Measurements from ENCODE around the gene PINLYP.

The PINLYP gene

GRCh38 chr19:43607238-43608205, 31.9 kb downstream of the PINLYP start:
- peaks cover 25% of the 10 kb centered on the region for H3K36me3 ChIP-seq (ENCODE audit: insufficient read depth, insufficient read length, low read length)
- DNase-seq (ENCODE audit: low read depth, low spot score): no peak
- H3K4me3 ChIP-seq (ENCODE audit: insufficient read length, low read depth): no peak overlapping the region
- H3K27me3 ChIP-seq (ENCODE audit: insufficient read depth, insufficient read length): no peaks in the 10 kb centered on the region
- H3K4me1 ChIP-seq (ENCODE audit: insufficient read depth, insufficient read length): peaks cover 2% of the 10 kb centered on the region
- TF ChIP-seq YY1 (IDR thresholded peaks at IDR 0.05; ENCODE audit: insufficient read depth, insufficient read length): no peak
- TF ChIP-seq SUZ12 (IDR thresholded peaks at IDR 0.05; ENCODE audit: extremely low read depth, insufficient read depth, insufficient read length): no peak
- no peak for TF ChIP-seq ZNF274 (IDR thresholded peaks at IDR 0.05; ENCODE audit: low read depth, low read length)
- H3K9ac ChIP-seq (ENCODE audit: insufficient read length, low read depth): no peak overlapping the region
- peaks cover 6% of the 10 kb centered on the region; the same call in 1 of the 2 replicates for H3K9me3 ChIP-seq (ENCODE audit: insufficient read depth, low read length)

DNA sequence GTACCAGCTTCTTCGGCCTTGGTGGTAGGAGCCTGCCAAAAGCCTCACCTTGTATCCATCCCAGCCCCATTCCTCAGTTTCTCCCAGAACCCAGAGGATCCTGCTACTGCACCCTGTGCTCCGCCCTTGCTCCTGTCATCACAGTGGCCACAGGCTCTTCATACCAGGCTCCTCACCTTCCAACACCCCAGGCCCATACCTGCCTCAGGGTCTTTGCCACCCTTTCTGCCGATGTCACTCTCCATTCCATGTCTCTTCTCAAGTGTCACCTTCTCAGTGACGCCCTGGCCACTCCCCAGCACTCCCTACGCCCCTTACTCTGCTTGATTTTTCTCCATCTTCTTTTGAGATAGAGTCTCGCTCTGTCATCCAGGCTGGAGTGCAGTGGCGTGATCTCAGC, 34.3 kb downstream of the PINLYP start:
- DNase-seq (ENCODE audit: low read depth, low spot score): no peak
- H3K4me1 ChIP-seq (ENCODE audit: insufficient read depth, insufficient read length): peaks cover 2% of the 10 kb centered on the region
- H3K27me3 ChIP-seq (ENCODE audit: insufficient read depth, insufficient read length): no peaks in the 10 kb centered on the region
- TF ChIP-seq ZNF274 (IDR thresholded peaks at IDR 0.05; ENCODE audit: low read depth, low read length) (no peak), YY1 (IDR thresholded peaks at IDR 0.05; ENCODE audit: insufficient read depth, insufficient read length) (no peak), SUZ12 (IDR thresholded peaks at IDR 0.05; ENCODE audit: extremely low read depth, insufficient read depth, insufficient read length) (no peak)
- peaks cover 32% of the 10 kb centered on the region for H3K36me3 ChIP-seq (ENCODE audit: insufficient read depth, insufficient read length, low read length)
- H3K4me3 ChIP-seq (ENCODE audit: insufficient read length, low read depth): no peak overlapping the region
- peaks cover 7% of the 10 kb centered on the region; the same call in 1 of the 2 replicates for H3K9me3 ChIP-seq (ENCODE audit: insufficient read depth, low read length)
- no peak overlapping the region for H3K9ac ChIP-seq (ENCODE audit: insufficient read length, low read depth)

DNA sequence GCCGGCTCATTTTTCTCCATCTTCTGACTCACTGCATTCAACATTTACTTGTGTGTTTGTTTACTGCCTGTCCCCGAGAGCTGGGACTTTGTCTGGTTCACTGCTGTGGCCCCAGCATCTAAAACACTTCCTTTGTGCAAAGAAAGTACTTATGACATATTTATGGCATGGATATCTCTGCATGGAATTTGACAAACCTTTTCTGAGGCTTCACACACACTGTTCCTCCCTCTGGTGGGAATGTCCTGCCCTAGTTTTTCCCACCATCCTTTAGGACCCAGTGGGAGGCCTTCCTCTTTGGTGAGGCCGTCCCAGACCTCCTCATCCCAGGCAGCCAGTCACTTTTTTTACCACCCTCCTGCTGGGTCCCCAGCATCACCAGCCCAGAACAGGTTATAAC, 34.9 kb downstream of the PINLYP start:
- DNase-seq (ENCODE audit: low read depth, low spot score): no peak

GRCh38 chr19:43611788-43612187, 36.2 kb downstream of the PINLYP start, which contains the start of gene SRRM5:
Gene SRRM5 (plus strand): TSS chr19:43612088. CDS start chr19:43612122, 34 bp downstream.
- Histone ChIP-seq H3K4me1 (ENCODE audit: insufficient read depth, insufficient read length) (peaks cover 2% of the 10 kb centered on the region), H3K4me3 (ENCODE audit: insufficient read length, low read depth) (no peak within 1 kb of the TSS), H3K9ac (ENCODE audit: insufficient read length, low read depth) (no peak within 1 kb of the TSS), H3K27me3 (ENCODE audit: insufficient read depth, insufficient read length) (no peaks in the 10 kb centered on the region), H3K9me3 (ENCODE audit: insufficient read depth, low read length) (peaks cover 7% of the 10 kb centered on the region; the same call in 1 of the 2 replicates), H3K36me3 (ENCODE audit: insufficient read depth, insufficient read length, low read length) (peaks cover 31% of the 10 kb centered on the region)
- TF ChIP-seq YY1 (IDR thresholded peaks at IDR 0.05; ENCODE audit: insufficient read depth, insufficient read length) (no peak), SUZ12 (IDR thresholded peaks at IDR 0.05; ENCODE audit: extremely low read depth, insufficient read depth, insufficient read length) (no peak), ZNF274 (IDR thresholded peaks at IDR 0.05; ENCODE audit: low read depth, low read length) (no peak)
- DNase-seq (ENCODE audit: low read depth, low spot score): no peak

More for the DNA sequence above, 34.9 kb downstream of the PINLYP start:
- no peak overlapping the region for H3K9ac ChIP-seq (ENCODE audit: insufficient read length, low read depth)
- no peak overlapping the region for H3K4me3 ChIP-seq (ENCODE audit: insufficient read length, low read depth)
- peaks cover 2% of the 10 kb centered on the region for H3K4me1 ChIP-seq (ENCODE audit: insufficient read depth, insufficient read length)
- H3K9me3 ChIP-seq (ENCODE audit: insufficient read depth, low read length): peaks cover 7% of the 10 kb centered on the region; the same call in 1 of the 2 replicates
- no peak for TF ChIP-seq SUZ12 (IDR thresholded peaks at IDR 0.05; ENCODE audit: extremely low read depth, insufficient read depth, insufficient read length)
- TF ChIP-seq YY1 (IDR thresholded peaks at IDR 0.05; ENCODE audit: insufficient read depth, insufficient read length): no peak
- H3K36me3 ChIP-seq (ENCODE audit: insufficient read depth, insufficient read length, low read length): peaks cover 32% of the 10 kb centered on the region
- H3K27me3 ChIP-seq (ENCODE audit: insufficient read depth, insufficient read length): no peaks in the 10 kb centered on the region

DNA sequence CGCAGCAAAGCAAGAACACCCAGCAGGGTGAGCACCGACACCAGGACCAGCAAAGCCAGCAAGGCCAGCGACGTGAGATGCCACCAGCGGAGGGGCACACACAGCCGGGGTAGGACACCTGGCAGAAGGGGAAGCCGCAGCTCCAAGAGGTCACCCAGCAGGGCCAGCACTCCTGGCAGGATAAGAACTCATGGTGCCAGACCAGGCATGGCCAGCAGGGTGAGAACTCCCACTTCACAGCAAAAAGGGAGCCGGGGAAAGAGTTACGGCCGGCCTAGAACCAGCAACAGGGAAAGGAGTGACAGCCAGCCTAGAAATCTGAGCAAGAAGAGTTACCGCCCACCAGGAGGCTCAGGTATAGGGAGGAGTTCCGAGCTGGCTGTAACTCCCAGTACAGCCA, 36.8 kb downstream of the PINLYP start:
- Histone ChIP-seq H3K4me3 (ENCODE audit: insufficient read length, low read depth) (no peak overlapping the region), H3K4me1 (ENCODE audit: insufficient read depth, insufficient read length) (peaks cover 2% of the 10 kb centered on the region), H3K36me3 (ENCODE audit: insufficient read depth, insufficient read length, low read length) (peaks cover 29% of the 10 kb centered on the region), H3K9ac (ENCODE audit: insufficient read length, low read depth) (no peak overlapping the region), H3K9me3 (ENCODE audit: insufficient read depth, low read length) (peaks cover 7% of the 10 kb centered on the region; the same call in 1 of the 2 replicates), H3K27me3 (ENCODE audit: insufficient read depth, insufficient read length) (no peaks in the 10 kb centered on the region)
- TF ChIP-seq YY1 (IDR thresholded peaks at IDR 0.05; ENCODE audit: insufficient read depth, insufficient read length): no peak
- no peak for DNase-seq (ENCODE audit: low read depth, low spot score)

GRCh38 chr19:43616306-43616705, 40.7 kb downstream of the PINLYP start:
- no peak overlapping the region for H3K4me3 ChIP-seq (ENCODE audit: insufficient read length, low read depth)
- H3K36me3 ChIP-seq (ENCODE audit: insufficient read depth, insufficient read length, low read length): peaks cover 24% of the 10 kb centered on the region
- no peaks in the 10 kb centered on the region for H3K27me3 ChIP-seq (ENCODE audit: insufficient read depth, insufficient read length)
- DNase-seq (ENCODE audit: low read depth, low spot score): no peak
- no peak for TF ChIP-seq ZNF274 (IDR thresholded peaks at IDR 0.05; ENCODE audit: low read depth, low read length)
- no peak overlapping the region for H3K9ac ChIP-seq (ENCODE audit: insufficient read length, low read depth)
- no peaks in the 10 kb centered on the region for H3K4me1 ChIP-seq (ENCODE audit: insufficient read depth, insufficient read length)
- H3K9me3 ChIP-seq (ENCODE audit: insufficient read depth, low read length): peaks cover 7% of the 10 kb centered on the region; the same call in 1 of the 2 replicates

DNA sequence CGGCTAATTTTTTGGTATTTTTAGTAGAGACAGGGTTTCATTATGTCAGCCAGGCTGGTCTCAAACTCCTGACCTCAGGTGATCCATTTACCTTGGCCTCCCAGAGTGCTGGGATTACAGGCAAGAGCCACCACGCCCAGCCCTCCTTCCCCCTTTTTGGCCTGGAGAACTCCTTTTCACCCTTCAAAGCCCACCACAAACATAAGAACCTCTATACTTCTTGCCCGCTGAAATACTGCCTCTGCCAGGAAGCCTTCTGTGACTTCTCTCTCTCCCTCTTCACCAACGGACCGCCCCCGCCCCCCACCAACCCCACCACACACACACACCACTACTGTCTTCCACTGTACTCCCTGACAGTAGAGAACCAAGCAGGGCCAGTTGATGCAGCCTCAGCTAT, 41.4 kb downstream of the PINLYP start:
- Histone ChIP-seq H3K4me3 (ENCODE audit: insufficient read length, low read depth) (no peak overlapping the region), H3K36me3 (ENCODE audit: insufficient read depth, insufficient read length, low read length) (peaks cover 19% of the 10 kb centered on the region), H3K27me3 (ENCODE audit: insufficient read depth, insufficient read length) (no peaks in the 10 kb centered on the region), H3K4me1 (ENCODE audit: insufficient read depth, insufficient read length) (no peaks in the 10 kb centered on the region), H3K9ac (ENCODE audit: insufficient read length, low read depth) (no peak overlapping the region), H3K9me3 (ENCODE audit: insufficient read depth, low read length) (peaks cover 6% of the 10 kb centered on the region; the same call in 1 of the 2 replicates)
- DNase-seq (ENCODE audit: low read depth, low spot score): no peak
- TF ChIP-seq SUZ12 (IDR thresholded peaks at IDR 0.05; ENCODE audit: extremely low read depth, insufficient read depth, insufficient read length) (no peak), ZNF274 (IDR thresholded peaks at IDR 0.05; ENCODE audit: low read depth, low read length) (no peak), YY1 (IDR thresholded peaks at IDR 0.05; ENCODE audit: insufficient read depth, insufficient read length) (no peak)
